OCI-LY1 (cell line): ENCODE results near the gene RAB40B.

Source experiments
- H2AFZ ChIP-seq: fragments of 200-600 bp; sonication (generic), shearing (Covaris generic); 2 replicates; pipeline ENCODE4 v1.6.0; 2014; ENCODE audit warnings: antibody characterized with exemption, mild to moderate bottlenecking, low read length
- H3F3A ChIP-seq: fragments of 200-600 bp; sonication (generic), shearing (Covaris generic); 2 replicates; pipeline ENCODE4 v1.6.0; 2014; ENCODE audit warnings: mild to moderate bottlenecking, antibody characterized with exemption, low read length, moderate library complexity; ENCODE audit not compliant: insufficient read depth
- H3K27ac ChIP-seq: fragments of 200-600 bp; sonication (generic); 2 replicates; pipeline ENCODE4 v1.5.1; 2014; ENCODE audit warnings: low read length, mixed run types, mild to moderate bottlenecking, low read depth; ENCODE audit not compliant: poor library complexity, severe bottlenecking
- H3K27me3 ChIP-seq: fragments of 200-600 bp; sonication (generic); 2 replicates; pipeline ENCODE4 v1.6.0; 2014; ENCODE audit warnings: antibody characterized with exemption, mild to moderate bottlenecking, low read length, moderate library complexity; ENCODE audit not compliant: insufficient read depth
- H3K36me3 ChIP-seq: fragments of 200-600 bp; sonication (generic); 2 replicates; pipeline ENCODE4 v1.6.1; 2014; ENCODE audit warnings: mild to moderate bottlenecking, antibody characterized with exemption, low read length, moderate library complexity, mixed read lengths; ENCODE audit not compliant: insufficient read depth
- H3K4me1 ChIP-seq: fragments of 200-600 bp; sonication (generic); 2 replicates; pipeline ENCODE4 v1.5.1; 2014; ENCODE audit warnings: mild to moderate bottlenecking, low read length, moderate library complexity; ENCODE audit not compliant: insufficient read depth, severe bottlenecking
- H3K4me2 ChIP-seq: fragments of 200-600 bp; sonication (generic), shearing (Covaris generic); 2 replicates; pipeline ENCODE4 v1.6.1; 2014; ENCODE audit warnings: low read length
- H3K4me3 ChIP-seq: fragments of 200-600 bp; sonication (generic); 2 replicates; pipeline ENCODE4 v1.5.1; 2014; ENCODE audit warnings: low read length, low read depth, mild to moderate bottlenecking, mixed read lengths; ENCODE audit not compliant: poor library complexity, severe bottlenecking
- H3K79me2 ChIP-seq: fragments of 200-600 bp; shearing (Covaris generic); 2 replicates; pipeline ENCODE4 v1.6.1; 2016; ENCODE audit warnings: mixed run types, low read length, mixed read lengths; ENCODE audit not compliant: insufficient read depth
- H3K9ac ChIP-seq: fragments of 200-600 bp; sonication (generic), shearing (Covaris generic); 2 replicates; pipeline ENCODE4 v1.6.1; 2014; ENCODE audit warnings: mild to moderate bottlenecking, low read length, mixed read lengths
- H3K9me2 ChIP-seq: fragments of 200-600 bp; sonication (generic), shearing (Covaris generic); 2 replicates; pipeline ENCODE4 v1.6.1; 2014; ENCODE audit warnings: low read depth, mild to moderate bottlenecking, low read length, mixed read lengths
- H3K9me3 ChIP-seq: fragments of 200-600 bp; shearing (Covaris generic); 2 replicates; pipeline ENCODE4 v1.6.1; 2014; ENCODE audit warnings: low read length, mixed read lengths
- H4K20me1 ChIP-seq: fragments of 200-600 bp; sonication (generic), shearing (Covaris generic); 2 replicates; pipeline ENCODE4 v1.6.0; 2016; ENCODE audit warnings: mild to moderate bottlenecking, low read length; ENCODE audit not compliant: insufficient read depth
- EZH2 ChIP-seq: fragments of 200-600 bp; sonication (generic), shearing (Covaris generic); IDR thresholded peaks from 2 replicates; pipeline ENCODE4 v1.8.0; 2017; ENCODE audit warnings: borderline replicate concordance, mixed run types, mild to moderate bottlenecking, antibody characterized with exemption, low read length, moderate library complexity, mixed read lengths
- TF ChIP-seq, protein P1 (sequence below): fragments of 200-600 bp; sonication (generic), shearing (Covaris generic); IDR thresholded peaks from 2 replicates; pipeline ENCODE4 v1.5.1; 2017; ENCODE audit warnings: mild to moderate bottlenecking, antibody characterized with exemption, low read length, moderate library complexity, mixed read lengths

Gene RAB40B

GRCh38 chr17:82609655-82610054, 88.8 kb downstream of the RAB40B start:
- H4K20me1 ChIP-seq = no peaks in the 10 kb centered on the region
- no peaks in the 10 kb centered on the region for H3K27me3 ChIP-seq
- H3K4me3 ChIP-seq = no peak overlapping the region
- H3K4me2 ChIP-seq = no peak overlapping the region
- H3F3A ChIP-seq = no peaks in the 10 kb centered on the region
- peaks cover 12% of the 10 kb centered on the region for H3K4me1 ChIP-seq
- H3K27ac ChIP-seq = peak overlapping the region; percentile 0
- H2AFZ ChIP-seq = no peak overlapping the region
- peaks cover 64% of the 10 kb centered on the region for H3K36me3 ChIP-seq
- H3K9ac ChIP-seq = no peak overlapping the region
- H3K79me2 ChIP-seq = no peaks in the 10 kb centered on the region
- TF ChIP-seq EZH2 = no peak
- TF ChIP-seq, protein P1, sequence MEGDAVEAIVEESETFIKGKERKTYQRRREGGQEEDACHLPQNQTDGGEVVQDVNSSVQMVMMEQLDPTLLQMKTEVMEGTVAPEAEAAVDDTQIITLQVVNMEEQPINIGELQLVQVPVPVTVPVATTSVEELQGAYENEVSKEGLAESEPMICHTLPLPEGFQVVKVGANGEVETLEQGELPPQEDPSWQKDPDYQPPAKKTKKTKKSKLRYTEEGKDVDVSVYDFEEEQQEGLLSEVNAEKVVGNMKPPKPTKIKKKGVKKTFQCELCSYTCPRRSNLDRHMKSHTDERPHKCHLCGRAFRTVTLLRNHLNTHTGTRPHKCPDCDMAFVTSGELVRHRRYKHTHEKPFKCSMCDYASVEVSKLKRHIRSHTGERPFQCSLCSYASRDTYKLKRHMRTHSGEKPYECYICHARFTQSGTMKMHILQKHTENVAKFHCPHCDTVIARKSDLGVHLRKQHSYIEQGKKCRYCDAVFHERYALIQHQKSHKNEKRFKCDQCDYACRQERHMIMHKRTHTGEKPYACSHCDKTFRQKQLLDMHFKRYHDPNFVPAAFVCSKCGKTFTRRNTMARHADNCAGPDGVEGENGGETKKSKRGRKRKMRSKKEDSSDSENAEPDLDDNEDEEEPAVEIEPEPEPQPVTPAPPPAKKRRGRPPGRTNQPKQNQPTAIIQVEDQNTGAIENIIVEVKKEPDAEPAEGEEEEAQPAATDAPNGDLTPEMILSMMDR = no peak
- no peaks in the 10 kb centered on the region for H3K9me2 ChIP-seq
- no peaks in the 10 kb centered on the region for H3K9me3 ChIP-seq

- TF ChIP-seq EZH2 = no peak
- TF ChIP-seq, protein P1 = no peak
- no peaks in the 10 kb centered on the region for H3K79me2 ChIP-seq
- H3K9me2 ChIP-seq = no peaks in the 10 kb centered on the region
- H3K4me2 ChIP-seq = no peak overlapping the region
- H3K9me3 ChIP-seq = no peaks in the 10 kb centered on the region
- no peaks in the 10 kb centered on the region for H4K20me1 ChIP-seq
- no peak overlapping the region for H2AFZ ChIP-seq
- H3K27ac ChIP-seq = peak overlapping the region; percentile 0
- H3K9ac ChIP-seq = no peak overlapping the region
- no peaks in the 10 kb centered on the region for H3K27me3 ChIP-seq
- H3K4me3 ChIP-seq = no peak overlapping the region
- peaks cover 12% of the 10 kb centered on the region for H3K4me1 ChIP-seq
- no peaks in the 10 kb centered on the region for H3F3A ChIP-seq
- peaks cover 65% of the 10 kb centered on the region for H3K36me3 ChIP-seq
Observed at GRCh38 chr17:82608816-82609215, 89.7 kb downstream of the RAB40B start.

DNA sequence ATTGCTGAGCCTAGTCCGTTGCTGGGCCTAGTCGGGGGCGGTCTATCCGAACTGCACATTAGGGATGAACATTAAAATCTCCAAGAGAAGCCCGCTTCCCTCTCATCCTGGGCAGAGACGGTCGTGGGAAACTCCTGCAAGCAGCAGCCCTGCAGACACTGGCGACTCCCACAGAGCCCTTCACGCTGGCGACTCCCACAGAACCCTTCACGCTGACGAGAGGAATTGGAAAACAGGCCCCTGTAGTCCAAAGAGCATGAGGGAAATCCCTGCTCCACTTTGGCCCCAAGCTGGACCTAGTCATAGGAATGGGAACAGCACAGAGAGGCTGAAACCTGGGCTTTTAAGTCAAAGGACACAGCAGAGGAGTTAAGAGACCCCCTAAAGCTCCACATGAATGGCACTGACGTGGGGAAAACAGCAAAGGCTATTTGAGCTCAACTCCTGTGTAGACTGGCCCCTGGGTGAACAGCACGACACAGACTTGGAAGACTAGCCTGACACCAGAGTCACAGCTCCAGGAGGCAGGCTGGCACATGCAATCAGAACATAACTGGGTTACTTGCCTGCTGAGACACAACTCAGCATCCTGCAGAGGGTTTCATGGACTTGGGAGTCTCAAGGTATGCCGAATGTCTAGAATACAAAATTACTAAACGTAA, 92.4 kb downstream of the RAB40B start:
- TF ChIP-seq, protein P1 = no peak
- TF ChIP-seq EZH2 = no peak
- no peaks in the 10 kb centered on the region for H3F3A ChIP-seq

More for the DNA sequence above, 92.4 kb downstream of the RAB40B start:
- Histone ChIP-seq H3K4me3 (no peak overlapping the region), H3K4me1 (peaks cover 15% of the 10 kb centered on the region), H3K36me3 (peaks cover 80% of the 10 kb centered on the region), H3K9me3 (no peaks in the 10 kb centered on the region), H3K9ac (no peak overlapping the region), H2AFZ (no peak overlapping the region), H3K27ac (no peak overlapping the region), H3K9me2 (no peaks in the 10 kb centered on the region), H3K27me3 (no peaks in the 10 kb centered on the region), H3K79me2 (no peaks in the 10 kb centered on the region), H3K4me2 (no peak overlapping the region), H4K20me1 (no peaks in the 10 kb centered on the region)
